Stimulated activated CD4-positive, alpha-beta T cell treated with anti-CD3 and anti-CD28 coated beads, TNF-alpha, amount 100 ng/mL, for 24 hours (primary cell): ENCODE results near the gene AGBL1.

Source experiments
- DNase-seq, 3 experiments: peaks; one replicate each; pipeline ENCODE4 v3.0.0-alpha.2; 2020; ENCODE audit warnings: low read depth in 3 of 3

AGBL1 gene

GRCh38 chr15:86644339-86644738 is 564.7 kb downstream of the AGBL1 start:
- no peak for DNase-seq

- no peak for DNase-seq
These were observed 566.3 kb downstream of the AGBL1 start for GRCh38 chr15:86645925-86646500.

- peak in 1 of 3 experiments; percentile 24 for DNase-seq
These were observed 568.3 kb downstream of the AGBL1 start for GRCh38 chr15:86647810-86648440.

GRCh38 chr15:86649277-86649676 is 569.6 kb downstream of the AGBL1 start:
- no peak for DNase-seq

GRCh38 chr15:86650094-86650493 is 570.4 kb downstream of the AGBL1 start:
- no peak for DNase-seq

- DNase-seq: no peak
These were observed 573.9 kb downstream of the AGBL1 start for GRCh38 chr15:86653344-86654197.

GRCh38 chr15:86654501-86654900 is 574.8 kb downstream of the AGBL1 start:
- DNase-seq: no peak

GRCh38 chr15:86657305-86657704 is 577.6 kb downstream of the AGBL1 start:
- DNase-seq: no peak

- DNase-seq: no peak
These were observed 580.2 kb downstream of the AGBL1 start for GRCh38 chr15:86659724-86660411.

- DNase-seq: no peak
These were observed 581.9 kb downstream of the AGBL1 start for GRCh38 chr15:86661580-86661979.

- no peak for DNase-seq
These were observed 583.6 kb downstream of the AGBL1 start for GRCh38 chr15:86663304-86663703.

- no peak for DNase-seq
These were observed 584.3 kb downstream of the AGBL1 start for GRCh38 chr15:86663979-86664378.

- no peak for DNase-seq
These were observed 584.9 kb downstream of the AGBL1 start for GRCh38 chr15:86664581-86664980.

GRCh38 chr15:86676002-86676401 is 596.3 kb downstream of the AGBL1 start:
- no peak for DNase-seq

GRCh38 chr15:86677278-86677677 is 597.6 kb downstream of the AGBL1 start:
- no peak for DNase-seq

GRCh38 chr15:86685263-86685662 is 605.6 kb downstream of the AGBL1 start:
- DNase-seq: no peak

- no peak for DNase-seq
These were observed 609.3 kb downstream of the AGBL1 start for GRCh38 chr15:86689006-86689405.

- DNase-seq: no peak
These were observed 610.9 kb downstream of the AGBL1 start for GRCh38 chr15:86690566-86690965.

GRCh38 chr15:86691091-86691663 is 611.5 kb downstream of the AGBL1 start:
- DNase-seq: no peak

GRCh38 chr15:86700864-86701610 is 621.4 kb downstream of the AGBL1 start:
- no peak for DNase-seq

- DNase-seq: no peak
These were observed 621.9 kb downstream of the AGBL1 start for GRCh38 chr15:86701611-86701963.
